GM12891 (cell line): ENCODE results near the gene CLCN2.

Experiments
- PAX5 ChIP-seq: IDR thresholded peaks from 2 replicates; pipeline ENCODE4 v1.6.1; 2011; ENCODE audit warnings: low read length, moderate library complexity, mild to moderate bottlenecking; ENCODE audit not compliant: insufficient read depth, severe bottlenecking
- POLR2A ChIP-seq: IDR thresholded peaks from 2 replicates; pipeline ENCODE4 v1.6.1; 2011; ENCODE audit warnings: low read depth, low read length, control low read depth
- POLR2AphosphoS5 ChIP-seq: IDR thresholded peaks from 2 replicates; pipeline ENCODE4 v1.6.1; 2011; ENCODE audit warnings: low read depth, low read length, control low read depth
- POU2F2 ChIP-seq: IDR thresholded peaks from 2 replicates; pipeline ENCODE4 v1.6.1; 2011; ENCODE audit warnings: low read depth, mild to moderate bottlenecking, control low read depth, low read length, moderate library complexity
- SPI1 ChIP-seq: IDR thresholded peaks from 2 replicates; pipeline ENCODE4 v1.6.1; 2011; ENCODE audit warnings: low read depth, low read length, control low read depth
- TAF1 ChIP-seq: IDR thresholded peaks from 2 replicates; pipeline ENCODE4 v1.6.1; 2011; ENCODE audit warnings: low read depth, low read length, control low read depth

GRCh38 chr3:184306341-184306972 is 54.9 kb downstream of the CLCN2 start:
- no peak for TF ChIP-seq PAX5
- TF ChIP-seq POLR2A = no peak
- TF ChIP-seq POLR2AphosphoS5 = no peak
- no peak for TF ChIP-seq SPI1
- TF ChIP-seq TAF1 = no peak
- TF ChIP-seq POU2F2 = no peak
